A549 (cell line): ENCODE results near the gene CHTF18. TPM values are rescaled to one million over a fixed set of nuclear protein-coding genes. Genes with fewer than 3 reads are reported as not detected.

Experiments
- ATAC-seq, 2 experiments: fragments of 200-7000 bp in 1 of 2; fragments of >200 bp in 1 of 2; cut with Nextera tagmentation in 1 of 2; cut with Tn5 transposase in 1 of 2; 3 replicates each; pipeline versions ENCODE4 v1.8.0 to v1.9.1; 2018 to 2020; ENCODE audit warnings: mild to moderate bottlenecking in 1 of 2, moderate library complexity in 1 of 2
- CTCF ChIA-PET: fragments of 300-600 bp; sonication (Branson Sonifier 250); formaldehyde crosslinking; extraction: SDS; loops from one replicate; lab custom pipeline; 2021; ENCODE audit warnings: antibody characterized with exemption, inconsistent platforms; lab: Yijun Ruan, JAX
- POLR2A ChIA-PET: fragments of 350-600 bp; formaldehyde crosslinking; extraction: SDS; loops from one replicate; lab custom pipeline; 2021; ENCODE audit warnings: antibody characterized with exemption, inconsistent platforms; lab: Yijun Ruan, JAX
- DNase-seq, 2 experiments: peaks; one replicate each; pipeline versions ENCODE4 v3.0.0 to v3.0.0-alpha.2; 2011 to 2016; ENCODE audit warnings: low read depth in 1 of 2, low spot score in 1 of 2
- FAIRE-seq: peaks from 2 replicates; lab custom pipeline; 2011; peaks lifted over from hg19 to GRCh38; lab: Jason Lieb, UNC
- H3K27ac ChIP-seq, 2 experiments: fragments of >200 bp; sonication (Bioruptor Twin); formaldehyde crosslinking; 3 replicates each; pipeline ENCODE4 v1.5.1; 2016 to 2017
- H3K4me1 ChIP-seq: fragments of >200 bp; sonication (Bioruptor Twin); formaldehyde crosslinking; 3 replicates; pipeline ENCODE4 v1.6.1; 2016
- H3K4me2 ChIP-seq: fragments of >200 bp; sonication (Bioruptor Twin); formaldehyde crosslinking; 3 replicates; pipeline ENCODE4 v1.6.1; 2016
- H3K4me3 ChIP-seq: fragments of >200 bp; sonication (Bioruptor Twin); formaldehyde crosslinking; 3 replicates; pipeline ENCODE4 v1.5.1; 2016
- H3K9me3 ChIP-seq: fragments of >200 bp; sonication (Bioruptor Twin); formaldehyde crosslinking; 3 replicates; pipeline ENCODE4 v1.6.1; 2016
- CBX2 ChIP-seq: fragments of 200-600 bp; sonication (generic); IDR thresholded peaks from 2 replicates; pipeline ENCODE4 v1.6.1; 2016; ENCODE audit warnings: low read depth, mild to moderate bottlenecking, borderline replicate concordance
- CEBPB ChIP-seq, 2 experiments: fragments of >200 bp in 1 of 2; sonication (Bioruptor Twin) in 1 of 2; formaldehyde crosslinking in 1 of 2; IDR thresholded peaks; 2 replicates each; pipeline ENCODE4 v1.6.1; 2012 to 2016
- E2F6 ChIP-seq: IDR thresholded peaks from 2 replicates; pipeline ENCODE4 v1.6.1; 2012; ENCODE audit warnings: low read depth, borderline replicate concordance
- EHF ChIP-seq: fragments of 250-450 bp; sonication (Bioruptor Pico); IDR thresholded peaks from 2 replicates; pipeline ENCODE4 v1.5.0; 2020; ENCODE audit warnings: mild to moderate bottlenecking
- EHMT2 ChIP-seq: fragments of 200-600 bp; sonication (generic); IDR thresholded peaks from 2 replicates; pipeline ENCODE4 v1.6.1; 2016; ENCODE audit warnings: antibody characterized with exemption, low read depth, mild to moderate bottlenecking, moderate library complexity
- FOXS1 ChIP-seq: fragments of 250-450 bp; sonication (Bioruptor Pico); IDR thresholded peaks from 2 replicates; pipeline ENCODE4 v1.5.0; 2020; ENCODE audit warnings: mild to moderate bottlenecking, moderate library complexity
- KDM5A ChIP-seq: fragments of 200-600 bp; sonication (generic); IDR thresholded peaks from 2 replicates; pipeline ENCODE4 v1.6.1; 2016; ENCODE audit warnings: antibody characterized with exemption, mild to moderate bottlenecking
- MAX ChIP-seq: IDR thresholded peaks from 2 replicates; pipeline ENCODE4 v1.6.1; 2012
- MYC ChIP-seq: IDR thresholded peaks from 2 replicates; pipeline ENCODE4 v1.6.1; 2012; ENCODE audit warnings: mild to moderate bottlenecking, inconsistent platforms, low read length, improper control_type of control experiment, borderline replicate concordance
- NPAS2 ChIP-seq: fragments of 250-450 bp; sonication (Bioruptor Pico); IDR thresholded peaks from 2 replicates; pipeline ENCODE4 v1.8.0; 2022; ENCODE audit warnings: mild to moderate bottlenecking, moderate library complexity, borderline replicate concordance
- POLR2A ChIP-seq: IDR thresholded peaks from 2 replicates; pipeline ENCODE4 v1.6.1; 2012; ENCODE audit warnings: mild to moderate bottlenecking, low read length
- RARB ChIP-seq: fragments of 250-450 bp; sonication (Bioruptor Pico); IDR thresholded peaks from 2 replicates; pipeline ENCODE4 v1.8.0; 2021; ENCODE audit warnings: mild to moderate bottlenecking, moderate library complexity
- RCOR1 ChIP-seq: fragments of 150-350 bp; IDR thresholded peaks from 2 replicates; pipeline ENCODE4 v1.6.1; 2014; ENCODE audit warnings: antibody characterized with exemption, low read length, low read depth
- RNF2 ChIP-seq: fragments of 200-600 bp; sonication (generic); IDR thresholded peaks from 2 replicates; pipeline ENCODE4 v1.6.1; 2016; ENCODE audit warnings: low read depth, mild to moderate bottlenecking, antibody characterized with exemption, moderate library complexity, borderline replicate concordance
- SMC3 ChIP-seq: fragments of >200 bp; sonication (Bioruptor Twin); formaldehyde crosslinking; IDR thresholded peaks from 3 replicates; pipeline ENCODE4 v1.6.1; 2018; ENCODE audit warnings: inconsistent platforms
- TFCP2L1 ChIP-seq: fragments of 250-450 bp; sonication (Bioruptor Pico); IDR thresholded peaks from 2 replicates; pipeline ENCODE4 v1.5.0; 2021; ENCODE audit warnings: mild to moderate bottlenecking
- ZC3H11A ChIP-seq: fragments of 450-650 bp; IDR thresholded peaks from 2 replicates; pipeline ENCODE4 v1.6.1; 2014; ENCODE audit warnings: antibody characterized with exemption, mild to moderate bottlenecking
- WGBS: methylation state at CpG from one replicate; pipeline ENCODE4 v1.1.6; 2017; ENCODE audit errors: missing lambda C conversion rate; 5-methylcytosine and 5-hydroxymethylcytosine counted together
- polyA plus RNA-seq, 4 experiments: library from polyadenylated mRNA; depleted of rRNA in 3 of 4; stranded (reverse); fragments of >200 nt; fragmentation: RNase III in 1 of 4; extraction: RNeasy Plus Mini Kit Qiagen cat#74134 plus additional on column Dnase treatment in 1 of 4; gene quantifications; 2 replicates in 3 of 4; 3 replicates in 1 of 4; pipeline ENCODE4 v1.2.3, GENCODE V29; 2011 to 2017

Gene CHTF18
- polyA plus RNA-seq, 2 of the 4 experiments (the other 2 are of a cell fraction) = 4.8 to 36.7 TPM

- FAIRE-seq (no peak), ATAC-seq (no peak), DNase-seq (no peak)
- no peak overlapping the region for H3K27ac ChIP-seq
- H3K4me2 ChIP-seq = no peak overlapping the region
- TF ChIP-seq SMC3 (no peak), RNF2 (no peak), RARB (no peak), EHMT2 (no peak), POLR2A (no peak), NPAS2 (CRISPR knock-in tag) (no peak), RCOR1 (no peak), CEBPB (IDR thresholded peaks at IDR 0.05) (no peak), MAX (no peak), E2F6 (no peak), TFCP2L1 (no peak)
- H3K4me3 ChIP-seq = no peak overlapping the region
- ChIA-PET POLR2A (no interaction called here), CTCF (interaction anchor here (0.6 to 5.0 kb wide), 3 partner anchors 79 to 287 kb away, joined by 3 to 32 read pairs (median 10); no protein-coding TSS in a partner anchor)
- 86% methylated on average over 15 of the region's 15 CpGs for WGBS
- peaks cover 3% of the 10 kb centered on the region; the same call in 1 of the 3 replicates for H3K9me3 ChIP-seq
- peaks cover 11% of the 10 kb centered on the region; the same call in 2 of the 3 replicates for H3K4me1 ChIP-seq
These were observed 27.4 kb downstream of the CHTF18 start for GRCh38 chr16:815861-816260.

GRCh38 chr16:817001-817906 lies 28.8 kb downstream of the CHTF18 start:
- WGBS = 55% methylated on average over 64 of the region's 71 CpGs
- ATAC-seq (no peak), DNase-seq (no peak), FAIRE-seq (no peak)
- TF ChIP-seq E2F6 (no peak), CBX2 (no peak), CEBPB (IDR thresholded peaks at IDR 0.05) (no peak), FOXS1 (no peak), MYC (no peak), KDM5A (no peak), EHF (CRISPR knock-in tag) (no peak)
- no peak overlapping the region for H3K4me3 ChIP-seq
- no peak overlapping the region for H3K4me2 ChIP-seq
- ChIA-PET CTCF (interaction anchor here (2.5 to 5.0 kb wide), 2 partner anchors 239 to 286 kb away, joined by 10 to 32 read pairs; no protein-coding TSS in a partner anchor), POLR2A (interaction anchor here (0.6 kb wide), 1 partner anchor 10 kb away, joined by 8 read pairs; no protein-coding TSS in a partner anchor)
- no peak overlapping the region for H3K27ac ChIP-seq
- peaks cover 11% of the 10 kb centered on the region; the same call in 2 of the 3 replicates for H3K4me1 ChIP-seq
- H3K9me3 ChIP-seq = peaks cover 3% of the 10 kb centered on the region; the same call in 1 of the 3 replicates

- no peak for DNase-seq
- POLR2A ChIA-PET = no interaction called here
These were observed 29.7 kb downstream of the CHTF18 start for GRCh38 chr16:818132-818531.

More at GRCh38 chr16:818132-818531, 29.7 kb downstream of the CHTF18 start:
- TF ChIP-seq ZC3H11A (no peak), FOXS1 (no peak), EHMT2 (0 out of 2 replicates have a peak, but pooled peaks have one; percentile 1), KDM5A (no peak)
- TF ChIP-seq, all 56 proteins: peak for 1
- Histone ChIP-seq H3K4me1 (peaks cover 10% of the 10 kb centered on the region; the same call in 2 of the 3 replicates), H3K4me3 (no peak overlapping the region), H3K4me2 (no peak overlapping the region), H3K27ac (no peak overlapping the region), H3K9me3 (peaks cover 3% of the 10 kb centered on the region; the same call in 1 of the 3 replicates)
- CTCF ChIA-PET = interaction anchor here (2.5 to 5.0 kb wide), 2 partner anchors 238 to 285 kb away, joined by 10 to 32 read pairs; no protein-coding TSS in a partner anchor
- ATAC-seq (no peak), FAIRE-seq (no peak)
- whole genome bisulfite sequencing = 40% methylated on average over 7 of the region's 8 CpGs
